DND-41 (cell line): Measurements from ENCODE around the gene IL5.
A peak's percentile ranks its signal among the peaks of the same experiment; 100 is the strongest.

Experiments used
- ATAC-seq: fragments of 200-7000 bp; cut with Tn5 transposase; 3 replicates; pipeline ENCODE4 v1.9.1; 2021; ENCODE audit warnings: low read depth; ENCODE audit not compliant: insufficient read depth
- DNase-seq: peaks from one replicate; pipeline ENCODE4 v3.0.0-alpha.2; 2020
- H2AFZ ChIP-seq: 2 replicates; pipeline ENCODE4 v1.6.0; 2012; ENCODE audit warnings: low read depth, low read length
- H3K27ac ChIP-seq: 2 replicates; pipeline ENCODE4 v1.5.1; 2012; ENCODE audit warnings: low read length, inconsistent platforms
- H3K27me3 ChIP-seq: fragments of 200-600 bp; sonication (generic); 2 replicates; pipeline ENCODE4 v1.6.0; 2012; ENCODE audit warnings: low read length, mild to moderate bottlenecking, inconsistent platforms; ENCODE audit not compliant: insufficient read depth, poor library complexity
- H3K36me3 ChIP-seq: 2 replicates; pipeline ENCODE4 v1.5.1; 2012; ENCODE audit warnings: low read length, inconsistent platforms; ENCODE audit not compliant: insufficient read depth
- H3K4me1 ChIP-seq: 2 replicates; pipeline ENCODE4 v1.5.1; 2012; ENCODE audit warnings: mild to moderate bottlenecking, low read length; ENCODE audit not compliant: insufficient read depth
- H3K4me2 ChIP-seq: 2 replicates; pipeline ENCODE4 v1.6.0; 2012; ENCODE audit warnings: mild to moderate bottlenecking, moderate library complexity, low read length, inconsistent platforms; ENCODE audit not compliant: insufficient read depth
- H3K4me3 ChIP-seq, 2 experiments: fragments of 200-600 bp in 1 of 2; shearing (Covaris generic) in 1 of 2; 2 replicates each; pipeline ENCODE4 v1.5.1; 2012 to 2016; ENCODE audit warnings: inconsistent platforms in 2 of 2, low read length in 2 of 2, mild to moderate bottlenecking in 2 of 2, low read depth in 1 of 2, moderate library complexity in 1 of 2
- H3K79me2 ChIP-seq: 2 replicates; pipeline ENCODE4 v1.6.0; 2012; ENCODE audit warnings: low read length, inconsistent platforms; ENCODE audit not compliant: insufficient read depth
- H3K9ac ChIP-seq: 2 replicates; pipeline ENCODE4 v1.6.0; 2012; ENCODE audit warnings: low read depth, mild to moderate bottlenecking, inconsistent platforms, low read length, moderate library complexity
- H3K9me3 ChIP-seq: 2 replicates; pipeline ENCODE4 v1.5.1; 2012; ENCODE audit warnings: low read length, moderate library complexity, mild to moderate bottlenecking, inconsistent platforms; ENCODE audit not compliant: insufficient read depth, severe bottlenecking
- H4K20me1 ChIP-seq: 2 replicates; pipeline ENCODE4 v1.6.0; 2012; ENCODE audit warnings: low read length; ENCODE audit not compliant: insufficient read depth
- CTCF ChIP-seq: IDR thresholded peaks from 2 replicates; pipeline ENCODE4 v1.5.1; 2012; ENCODE audit warnings: borderline replicate concordance, low read length, moderate library complexity, mild to moderate bottlenecking; ENCODE audit not compliant: poor library complexity, severe bottlenecking; ENCODE audit errors: extremely low read depth
- EZH2 ChIP-seq: IDR thresholded peaks from 3 replicates; pipeline ENCODE4 v1.6.1; 2012; ENCODE audit warnings: borderline replicate concordance, low read depth, mild to moderate bottlenecking, moderate library complexity, low read length, inconsistent platforms; ENCODE audit not compliant: severe bottlenecking

Gene IL5

GRCh38 chr5:132506094-132506692 lies 37.1 kb downstream of the IL5 start:
- Histone ChIP-seq H3K27ac (no peak overlapping the region), H3K9ac (no peak overlapping the region), H2AFZ (no peak overlapping the region), H3K27me3 (no peaks in the 10 kb centered on the region), H3K79me2 (no peaks in the 10 kb centered on the region), H3K4me3 (no peak overlapping the region), H3K4me1 (peaks cover 2% of the 10 kb centered on the region; the same call in 1 of the 2 replicates), H4K20me1 (no peaks in the 10 kb centered on the region), H3K9me3 (no peaks in the 10 kb centered on the region), H3K4me2 (no peak overlapping the region), H3K36me3 (no peaks in the 10 kb centered on the region)
- TF ChIP-seq EZH2 (no peak), CTCF (peak; percentile 35)
- ATAC-seq = no peak
- DNase-seq = no peak

GRCh38 chr5:132505641-132506040 lies 37.7 kb downstream of the IL5 start:
- no peaks in the 10 kb centered on the region for H3K79me2 ChIP-seq
- H3K36me3 ChIP-seq = no peaks in the 10 kb centered on the region
- no peak overlapping the region for H3K9ac ChIP-seq
- no peaks in the 10 kb centered on the region for H3K9me3 ChIP-seq
- no peak overlapping the region for H3K4me2 ChIP-seq
- H3K27ac ChIP-seq = no peak overlapping the region
- H4K20me1 ChIP-seq = no peaks in the 10 kb centered on the region
- H3K4me3 ChIP-seq = no peak overlapping the region
- H2AFZ ChIP-seq = no peak overlapping the region
- no peak for ATAC-seq
- peaks cover 7% of the 10 kb centered on the region for H3K4me1 ChIP-seq
- H3K27me3 ChIP-seq = no peaks in the 10 kb centered on the region
- DNase-seq = no peak
- TF ChIP-seq CTCF (no peak), EZH2 (no peak)

- no peaks in the 10 kb centered on the region for H3K9me3 ChIP-seq
- H3K9ac ChIP-seq = no peak overlapping the region
- no peaks in the 10 kb centered on the region for H3K79me2 ChIP-seq
- no peak overlapping the region for H3K4me3 ChIP-seq
- H3K27ac ChIP-seq = no peak overlapping the region
- H3K4me1 ChIP-seq = peaks cover 7% of the 10 kb centered on the region
- no peaks in the 10 kb centered on the region for H3K27me3 ChIP-seq
- no peak overlapping the region for H2AFZ ChIP-seq
- no peaks in the 10 kb centered on the region for H3K36me3 ChIP-seq
- H3K4me2 ChIP-seq = no peak overlapping the region
- ATAC-seq (no peak), DNase-seq (no peak)
- no peaks in the 10 kb centered on the region for H4K20me1 ChIP-seq
- TF ChIP-seq EZH2 (no peak), CTCF (no peak)
Measured at GRCh38 chr5:132504746-132505145, 38.6 kb downstream of the IL5 start.
